ENCODE measurements around the gene TEX28.

The TEX28 gene

DNA sequence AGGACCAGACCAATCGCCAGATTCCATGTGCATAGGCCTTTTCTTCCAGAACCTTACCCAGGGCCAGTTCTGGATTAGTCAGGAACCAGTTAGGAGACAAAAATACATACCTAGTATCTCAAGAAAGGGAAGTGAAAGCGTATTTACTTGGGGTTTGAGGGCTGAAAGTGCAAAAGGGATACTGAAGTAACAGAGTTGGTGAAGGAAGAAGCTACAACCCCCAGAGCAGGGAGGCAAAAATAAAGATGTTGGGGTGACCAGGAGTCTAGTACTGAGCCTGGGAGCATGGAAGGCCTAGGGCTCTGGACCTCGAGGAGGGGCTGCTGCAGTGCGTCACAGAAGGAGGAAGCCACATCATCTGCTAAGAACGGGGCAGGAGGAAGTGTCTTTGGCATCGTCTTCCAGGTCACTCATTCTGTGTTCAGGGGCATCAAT is 38.9 kb upstream of the TEX28 start:
- Histone ChIP-seq H3K79me2 (ENCODE audit: insufficient read depth, low read length) (no peaks in the 10 kb centered on the region), H2AFZ (ENCODE audit: low read depth, low read length, severe bottlenecking) (no peak overlapping the region), H3K27me3 (ENCODE audit: low read length) (no peaks in the 10 kb centered on the region), H3K4me2 (ENCODE audit: low read depth, low read length, poor library complexity, severe bottlenecking) (peak overlapping the region; percentile 2), H3K9ac (ENCODE audit: low read length) (no peak overlapping the region), H3K36me3 (ENCODE audit: low read length) (no peaks in the 10 kb centered on the region), H3F3A (ENCODE audit: insufficient read depth) (no peaks in the 10 kb centered on the region), H3K4me3 (ENCODE audit: insufficient read depth, low read length, poor library complexity, severe bottlenecking) (no peak overlapping the region), H3K27ac (ENCODE audit: low read depth, low read length) (peak overlapping the region; percentile 9; the same call in 1 of the 2 replicates), H4K20me1 (ENCODE audit: low read depth, low read length) (no peaks in the 10 kb centered on the region), H3K9me2 (replicated peaks; ENCODE audit: insufficient read depth, low read length) (no peaks in the 10 kb centered on the region), H3K9me3 (ENCODE audit: insufficient read depth, low read length) (no peaks in the 10 kb centered on the region)
- TF ChIP-seq, protein P1, sequence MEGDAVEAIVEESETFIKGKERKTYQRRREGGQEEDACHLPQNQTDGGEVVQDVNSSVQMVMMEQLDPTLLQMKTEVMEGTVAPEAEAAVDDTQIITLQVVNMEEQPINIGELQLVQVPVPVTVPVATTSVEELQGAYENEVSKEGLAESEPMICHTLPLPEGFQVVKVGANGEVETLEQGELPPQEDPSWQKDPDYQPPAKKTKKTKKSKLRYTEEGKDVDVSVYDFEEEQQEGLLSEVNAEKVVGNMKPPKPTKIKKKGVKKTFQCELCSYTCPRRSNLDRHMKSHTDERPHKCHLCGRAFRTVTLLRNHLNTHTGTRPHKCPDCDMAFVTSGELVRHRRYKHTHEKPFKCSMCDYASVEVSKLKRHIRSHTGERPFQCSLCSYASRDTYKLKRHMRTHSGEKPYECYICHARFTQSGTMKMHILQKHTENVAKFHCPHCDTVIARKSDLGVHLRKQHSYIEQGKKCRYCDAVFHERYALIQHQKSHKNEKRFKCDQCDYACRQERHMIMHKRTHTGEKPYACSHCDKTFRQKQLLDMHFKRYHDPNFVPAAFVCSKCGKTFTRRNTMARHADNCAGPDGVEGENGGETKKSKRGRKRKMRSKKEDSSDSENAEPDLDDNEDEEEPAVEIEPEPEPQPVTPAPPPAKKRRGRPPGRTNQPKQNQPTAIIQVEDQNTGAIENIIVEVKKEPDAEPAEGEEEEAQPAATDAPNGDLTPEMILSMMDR (IDR thresholded peaks at IDR 0.05; ENCODE audit: insufficient read depth, low read length, poor library complexity, severe bottlenecking): no peak
- TF ChIP-seq EZH2phosphoT487 (conservative IDR thresholded peaks at IDR 0.05; ENCODE audit: low read length): no peak

DNA sequence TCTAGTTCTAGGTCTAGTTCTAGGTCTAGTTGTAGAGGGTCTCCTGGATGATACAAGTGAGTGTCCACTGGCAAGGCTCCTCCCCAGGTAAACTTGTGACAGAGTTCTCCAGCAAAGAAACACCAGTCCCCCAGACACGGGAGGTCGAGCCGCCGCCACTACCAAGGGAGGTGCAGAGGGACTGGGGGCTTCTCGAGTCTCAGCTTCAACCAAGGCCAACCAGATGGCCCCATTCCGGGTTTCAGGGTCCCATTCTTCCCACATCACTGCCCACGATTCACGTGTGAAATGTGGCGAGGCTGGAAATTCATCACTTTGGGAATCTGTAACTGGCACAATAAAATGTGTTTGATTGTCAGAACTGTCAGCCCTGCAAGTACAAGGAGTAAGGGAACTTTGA is 38.2 kb upstream of the TEX28 start:
- H3K9me2 ChIP-seq (replicated peaks; ENCODE audit: insufficient read depth, low read length): no peaks in the 10 kb centered on the region
- H3K27me3 ChIP-seq (ENCODE audit: low read length): no peaks in the 10 kb centered on the region
- H3K4me2 ChIP-seq (ENCODE audit: low read depth, low read length, poor library complexity, severe bottlenecking): no peak overlapping the region
- H3K36me3 ChIP-seq (ENCODE audit: low read length): no peaks in the 10 kb centered on the region
- no peak overlapping the region for H2AFZ ChIP-seq (ENCODE audit: low read depth, low read length, severe bottlenecking)
- TF ChIP-seq EZH2phosphoT487 (conservative IDR thresholded peaks at IDR 0.05; ENCODE audit: low read length): no peak
- TF ChIP-seq, protein P1 (IDR thresholded peaks at IDR 0.05; ENCODE audit: insufficient read depth, low read length, poor library complexity, severe bottlenecking): no peak
- no peaks in the 10 kb centered on the region for H3K9me3 ChIP-seq (ENCODE audit: insufficient read depth, low read length)
- no peak overlapping the region for H3K27ac ChIP-seq (ENCODE audit: low read depth, low read length)
- H3K79me2 ChIP-seq (ENCODE audit: insufficient read depth, low read length): no peaks in the 10 kb centered on the region
- no peaks in the 10 kb centered on the region for H3F3A ChIP-seq (ENCODE audit: insufficient read depth)
- H4K20me1 ChIP-seq (ENCODE audit: low read depth, low read length): no peaks in the 10 kb centered on the region
- H3K4me3 ChIP-seq (ENCODE audit: insufficient read depth, low read length, poor library complexity, severe bottlenecking): no peak overlapping the region
- no peak overlapping the region for H3K9ac ChIP-seq (ENCODE audit: low read length)

DNA sequence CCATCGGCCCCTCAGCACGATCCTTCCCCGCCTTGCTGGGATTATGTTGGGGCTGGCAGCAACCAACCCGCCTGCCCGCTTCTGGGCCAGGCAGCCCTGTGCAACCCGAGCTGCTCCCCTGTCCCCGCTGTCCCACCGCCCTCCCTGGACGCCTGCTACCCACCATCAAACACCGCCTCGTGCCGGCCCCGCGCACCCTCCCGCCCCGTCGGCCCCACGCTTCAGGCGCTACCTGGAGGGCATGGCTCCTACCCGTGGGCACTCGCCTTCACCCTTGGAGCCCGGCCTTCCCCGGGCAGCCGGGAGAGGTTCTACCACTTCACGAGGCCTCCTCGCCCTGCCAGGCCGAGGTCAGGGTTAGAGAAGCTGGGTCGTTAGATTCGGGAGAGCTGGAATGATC is 37.6 kb upstream of the TEX28 start:
- Histone ChIP-seq H3K79me2 (ENCODE audit: insufficient read depth, low read length) (no peaks in the 10 kb centered on the region), H3K27me3 (ENCODE audit: low read length) (no peaks in the 10 kb centered on the region), H3K9me3 (ENCODE audit: insufficient read depth, low read length) (no peaks in the 10 kb centered on the region)

More for the DNA sequence above, 37.6 kb upstream of the TEX28 start:
- Histone ChIP-seq H3K36me3 (ENCODE audit: low read length) (no peaks in the 10 kb centered on the region), H4K20me1 (ENCODE audit: low read depth, low read length) (no peaks in the 10 kb centered on the region), H3K9me2 (replicated peaks; ENCODE audit: insufficient read depth, low read length) (no peaks in the 10 kb centered on the region), H3K4me2 (ENCODE audit: low read depth, low read length, poor library complexity, severe bottlenecking) (no peak overlapping the region), H3K9ac (ENCODE audit: low read length) (no peak overlapping the region), H3F3A (ENCODE audit: insufficient read depth) (no peaks in the 10 kb centered on the region), H2AFZ (ENCODE audit: low read depth, low read length, severe bottlenecking) (no peak overlapping the region), H3K4me3 (ENCODE audit: insufficient read depth, low read length, poor library complexity, severe bottlenecking) (no peak overlapping the region), H3K27ac (ENCODE audit: low read depth, low read length) (no peak overlapping the region)
- no peak for TF ChIP-seq EZH2phosphoT487 (conservative IDR thresholded peaks at IDR 0.05; ENCODE audit: low read length)
- TF ChIP-seq, protein P1 (IDR thresholded peaks at IDR 0.05; ENCODE audit: insufficient read depth, low read length, poor library complexity, severe bottlenecking): no peak
